Measurements from ENCODE around the gene MUC21. TPM values are rescaled to one million over a fixed set of nuclear protein-coding genes. Genes with fewer than 3 reads are reported as not detected.
"Not testable (repeated sequence)": the region's sequence is repeated elsewhere in the genome, so short reads cannot be mapped to it uniquely, and the experiment has no call there.

The MUC21 gene
- total RNA-seq, 4 donors from 2014 or later = not detected

- WGBS, 2 donors = 87 to 90% methylated on average over 14 to 21 of the region's 36 CpGs
- no peak overlapping the region for H3K4me3 ChIP-seq (ENCODE audit: low read depth, poor library complexity, severe bottlenecking)
- intact Hi-C loops (cut with DNase I; ENCODE audit: low total_unique reads) = no loop called here
- no peak for DNase-seq (ENCODE audit: low spot score in 2 of 2)
- no peak for TF ChIP-seq POLR2A (IDR thresholded peaks at IDR 0.05)
- no peak for TF ChIP-seq CTCF (IDR thresholded peaks at IDR 0.05)
Observed at GRCh38 chr6:31016659-31017299, 33.3 kb downstream of the MUC21 start.

GRCh38 chr6:31017436-31017835 lies 33.9 kb downstream of the MUC21 start:
- 90 to 97% methylated on average over 3 of the region's 3 CpGs for WGBS, 2 donors
- DNase-seq (ENCODE audit: low spot score in 2 of 2); H3K4me3 ChIP-seq (ENCODE audit: low read depth, poor library complexity, severe bottlenecking); intact Hi-C loops (cut with DNase I; ENCODE audit: low total_unique reads): not testable (repeated sequence)

- no peak for TF ChIP-seq CTCF (IDR thresholded peaks at IDR 0.05)
- DNase-seq (ENCODE audit: low spot score in 2 of 2) = no peak
- intact Hi-C loops (cut with DNase I; ENCODE audit: low total_unique reads) = no loop called here
- H3K4me3 ChIP-seq (ENCODE audit: low read depth, poor library complexity, severe bottlenecking) = no peak overlapping the region
- WGBS, 2 donors = 57 to 69% methylated on average over 2 of the region's 2 CpGs
Observed at GRCh38 chr6:31020057-31020456, 36.5 kb downstream of the MUC21 start.

GRCh38 chr6:31020631-31021255 lies 37.2 kb downstream of the MUC21 start:
- DNase-seq (ENCODE audit: low spot score in 2 of 2); H3K4me3 ChIP-seq (ENCODE audit: low read depth, poor library complexity, severe bottlenecking); intact Hi-C loops (cut with DNase I; ENCODE audit: low total_unique reads): not testable (repeated sequence)
- 76 to 83% methylated on average over 20 to 32 of the region's 36 CpGs for WGBS, 2 donors

GRCh38 chr6:31021705-31022531 lies 38.4 kb downstream of the MUC21 start:
- 89 to 90% methylated on average over 15 of the region's 15 CpGs for WGBS, 2 donors
- intact Hi-C loops (cut with DNase I; ENCODE audit: low total_unique reads); DNase-seq (ENCODE audit: low spot score in 2 of 2); H3K4me3 ChIP-seq (ENCODE audit: low read depth, poor library complexity, severe bottlenecking): not testable (repeated sequence)

- no peak for DNase-seq (ENCODE audit: low spot score in 2 of 2)
- WGBS, 2 donors = 80 to 82% methylated on average over 4 of the region's 4 CpGs
- no peak for TF ChIP-seq POLR2A (IDR thresholded peaks at IDR 0.05)
- TF ChIP-seq CTCF (IDR thresholded peaks at IDR 0.05) = no peak
- no peak overlapping the region for H3K4me3 ChIP-seq (ENCODE audit: low read depth, poor library complexity, severe bottlenecking)
- intact Hi-C loops (cut with DNase I; ENCODE audit: low total_unique reads) = no loop called here
Observed at GRCh38 chr6:31025595-31025994, 42.1 kb downstream of the MUC21 start.

- H3K4me3 ChIP-seq (ENCODE audit: low read depth, poor library complexity, severe bottlenecking) = no peak overlapping the region
- 76 to 88% methylated on average over 6 of the region's 6 CpGs for WGBS, 2 donors
- intact Hi-C loops (cut with DNase I; ENCODE audit: low total_unique reads) = no loop called here
- no peak for DNase-seq (ENCODE audit: low spot score in 2 of 2)
- TF ChIP-seq POLR2A (IDR thresholded peaks at IDR 0.05) = no peak
- TF ChIP-seq CTCF (IDR thresholded peaks at IDR 0.05) = no peak
Observed at GRCh38 chr6:31031095-31031494, 47.6 kb downstream of the MUC21 start.

Measured in lower leg skin (tissue), 4 donors.